Cardiac fibroblast (primary cell): Measurements from ENCODE around the gene ARHGAP26.
A peak's percentile ranks its signal among the peaks of the same experiment; 100 is the strongest.

ENCODE experiments used
- DNase-seq, 2 donors: peaks; one replicate each; pipeline versions ENCODE4 v3.0.0 to v3.0.0-alpha.2; 2010; ENCODE audit warnings: low read depth in 2 of 2
- H3K4me3 ChIP-seq, 2 donors: replicated peaks in 1 of 2; 1 replicate in 1 of 2; 2 replicates in 1 of 2; pipeline ENCODE4 v1.5.1; 2011; ENCODE audit warnings: low read depth in 2 of 2, low read length in 2 of 2, mild to moderate bottlenecking in 2 of 2, moderate library complexity in 1 of 2
- CTCF ChIP-seq: IDR thresholded peaks from one replicate; pipeline ENCODE4 v1.5.1; 2011; ENCODE audit warnings: low read depth, mild to moderate bottlenecking, low read length, inconsistent platforms

The ARHGAP26 gene

GRCh38 chr5:142827934-142828576 lies 57.9 kb downstream of the ARHGAP26 start:
- peak in 1 of 2 donors; percentile 40 for DNase-seq
- H3K4me3 ChIP-seq = no peak overlapping the region
- no peak for TF ChIP-seq CTCF

GRCh38 chr5:142828797-142829535 lies 58.8 kb downstream of the ARHGAP26 start:
- no peak for DNase-seq
- TF ChIP-seq CTCF = no peak
- no peak overlapping the region for H3K4me3 ChIP-seq

GRCh38 chr5:142829801-142830220 lies 59.6 kb downstream of the ARHGAP26 start:
- TF ChIP-seq CTCF = no peak
- no peak overlapping the region for H3K4me3 ChIP-seq
- DNase-seq = peak in 1 of 2 donors; percentile 72

- DNase-seq = peak; percentile 49 to 76
- no peak for TF ChIP-seq CTCF
- H3K4me3 ChIP-seq = no peak overlapping the region
These were observed 60.2 kb downstream of the ARHGAP26 start for GRCh38 chr5:142830241-142831008.

GRCh38 chr5:142831009-142831383 lies 60.8 kb downstream of the ARHGAP26 start:
- no peak overlapping the region for H3K4me3 ChIP-seq
- TF ChIP-seq CTCF = no peak
- DNase-seq = no peak

- no peak for DNase-seq
- TF ChIP-seq CTCF = no peak
- H3K4me3 ChIP-seq = no peak overlapping the region
These were observed 62.1 kb downstream of the ARHGAP26 start for GRCh38 chr5:142832263-142832662.
